Activated CD8-positive, alpha-beta memory T cell treated with anti-CD3 and anti-CD28 coated beads for 1 hour (primary cell): ENCODE results near the gene ABCB11.
"Not testable (repeated sequence)": the region's sequence is repeated elsewhere in the genome, so short reads cannot be mapped to it uniquely, and the experiment has no call there.

Experiments
- DNase-seq, 2 donors: peaks; one replicate each; pipeline ENCODE4 v3.0.0-alpha.2; 2020; ENCODE audit warnings: low read depth in 1 of 2; ENCODE audit errors: extremely low read depth in 1 of 2

The ABCB11 gene

GRCh38 chr2:169046440-169047151 lies 15.5 kb upstream of the ABCB11 start:
- DNase-seq, result no peak

GRCh38 chr2:169042856-169043255 lies 11.7 kb upstream of the ABCB11 start:
- DNase-seq, result no peak

DNA sequence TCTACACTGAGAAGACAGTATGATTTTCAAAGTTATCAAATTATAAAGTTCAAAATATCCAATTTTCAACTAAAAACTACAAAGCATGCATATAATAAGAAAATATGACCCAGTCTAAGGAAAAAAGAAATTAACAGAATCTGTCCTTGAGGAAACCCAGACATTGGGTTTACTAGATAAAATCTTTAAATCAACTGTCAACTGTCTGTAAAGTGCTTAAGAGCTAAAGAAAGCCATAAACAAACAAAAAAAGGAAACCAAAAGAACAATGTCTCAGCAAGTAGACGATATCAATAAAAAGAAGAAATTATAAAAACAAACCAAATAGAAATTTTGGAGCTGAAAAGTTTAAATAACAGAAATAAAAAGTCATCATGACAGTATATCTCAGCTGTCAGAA lies 10.5 kb upstream of the ABCB11 start:
- DNase-seq, result no peak

DNA sequence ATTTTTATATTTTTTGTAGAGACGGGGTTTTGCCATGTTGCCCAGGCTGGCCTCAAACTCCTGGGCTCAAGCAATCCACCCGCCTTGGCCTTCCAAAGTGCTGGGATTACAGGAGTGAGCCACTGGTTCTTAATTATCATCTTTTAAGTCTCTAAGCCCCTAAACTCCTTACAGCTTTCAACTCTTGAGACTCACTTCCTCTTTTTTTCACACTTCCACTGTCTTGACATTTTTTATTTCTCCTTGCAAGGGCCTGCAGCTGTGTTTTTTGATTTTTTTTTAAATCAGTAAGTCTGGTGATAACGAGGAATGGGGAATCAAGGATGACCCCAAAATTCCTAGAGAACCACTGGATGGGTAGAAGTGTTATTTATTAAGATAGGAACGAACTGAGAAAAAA lies 8.6 kb upstream of the ABCB11 start:
- DNase-seq, result no peak

GRCh38 chr2:169038338-169038757 lies 7.2 kb upstream of the ABCB11 start:
- DNase-seq, result no peak

- no peak for DNase-seq
These were observed 5.8 kb upstream of the ABCB11 start for GRCh38 chr2:169036736-169037440.

GRCh38 chr2:169035887-169036286 lies 4.8 kb upstream of the ABCB11 start:
- no peak for DNase-seq

- DNase-seq, result no peak
These were observed 3.9 kb upstream of the ABCB11 start for GRCh38 chr2:169034984-169035544.

- DNase-seq, result no peak
These were observed 3.1 kb upstream of the ABCB11 start for GRCh38 chr2:169034256-169034655.

DNA sequence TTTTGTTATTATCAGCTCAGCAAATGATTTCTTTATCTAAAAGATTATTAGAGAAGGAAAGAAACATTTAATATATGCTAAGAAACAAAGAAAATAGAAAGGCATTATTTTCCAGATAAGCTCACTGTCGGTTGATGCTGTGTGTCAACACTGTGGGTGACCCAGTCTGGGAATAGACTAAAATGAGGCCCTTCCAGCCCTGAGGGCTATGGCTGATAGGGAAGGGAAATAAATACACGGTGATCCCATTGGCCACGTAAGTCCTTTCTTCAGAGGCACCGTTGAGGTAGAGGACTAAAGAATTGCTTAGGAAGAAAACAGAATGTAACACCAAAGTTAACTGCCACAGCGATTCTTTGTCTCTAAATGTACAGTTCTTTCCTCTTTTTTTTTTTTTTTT lies 1.8 kb downstream of the ABCB11 start:
- no peak for DNase-seq

- no peak for DNase-seq
These were observed 3.9 kb downstream of the ABCB11 start for GRCh38 chr2:169027234-169027633.

DNA sequence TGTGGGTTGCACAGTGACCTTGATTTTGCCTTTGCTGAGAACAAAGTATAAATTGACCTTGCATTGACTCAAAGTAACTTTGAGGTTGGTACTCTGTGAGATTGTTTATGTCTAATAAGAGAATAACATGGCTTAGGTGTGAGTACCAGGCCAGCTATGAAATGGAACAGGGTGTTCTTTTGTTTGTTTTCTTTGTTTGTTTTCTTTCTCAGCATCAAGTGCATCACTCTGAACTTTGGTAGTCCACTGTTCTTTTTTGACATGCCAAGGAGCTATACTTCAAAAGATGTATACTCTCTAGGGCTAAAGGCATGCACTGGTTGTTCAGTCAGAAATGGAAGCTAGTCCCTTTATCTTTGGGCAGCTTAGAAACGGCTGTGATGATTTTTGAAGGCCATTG lies 5.1 kb downstream of the ABCB11 start:
- no peak for DNase-seq

DNA sequence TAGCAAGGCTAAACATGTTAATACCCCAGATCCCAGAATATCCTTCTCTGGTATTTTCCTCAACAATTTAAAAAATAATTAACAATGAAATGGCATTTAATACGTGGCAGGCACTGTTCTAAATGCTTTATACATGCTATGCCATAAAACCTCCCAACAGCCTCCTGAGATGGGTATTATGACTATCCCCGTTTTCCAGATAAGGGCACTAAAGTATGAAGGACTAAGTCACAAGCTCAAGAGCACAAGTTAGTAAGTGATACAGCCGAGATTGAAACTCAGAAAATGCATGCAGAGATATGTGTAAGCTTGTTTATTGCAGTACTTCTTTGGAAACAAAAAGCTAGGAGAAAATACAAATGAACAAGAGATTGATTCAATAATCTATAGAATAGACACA lies 8.0 kb downstream of the ABCB11 start:
- no peak for DNase-seq

DNA sequence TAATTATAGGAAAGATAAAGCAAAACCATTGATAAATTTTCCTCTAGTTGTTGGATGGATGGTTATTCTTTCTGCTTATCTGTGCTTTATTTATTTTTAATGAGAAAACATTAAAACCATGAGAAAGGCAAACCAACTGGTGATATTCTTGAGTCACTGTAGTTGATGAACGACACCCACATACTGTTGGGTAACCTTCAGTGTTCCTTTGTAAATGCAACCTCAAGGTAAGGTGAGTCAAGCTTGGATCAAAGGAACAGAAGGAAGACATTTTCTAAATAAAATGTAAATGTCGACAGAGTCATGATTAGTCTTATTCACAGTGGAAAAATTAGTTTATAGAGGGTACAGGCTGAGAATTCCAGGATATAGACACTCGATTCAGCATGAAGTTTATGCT lies 12.7 kb downstream of the ABCB11 start:
- no peak for DNase-seq

GRCh38 chr2:169015943-169016342 lies 15.2 kb downstream of the ABCB11 start:
- DNase-seq, result no peak

GRCh38 chr2:169014780-169015179 lies 16.3 kb downstream of the ABCB11 start:
- DNase-seq, result no peak

GRCh38 chr2:169013628-169014026 lies 17.5 kb downstream of the ABCB11 start:
- no peak for DNase-seq

GRCh38 chr2:169012812-169013627 lies 18.1 kb downstream of the ABCB11 start:
- DNase-seq, result no peak

DNA sequence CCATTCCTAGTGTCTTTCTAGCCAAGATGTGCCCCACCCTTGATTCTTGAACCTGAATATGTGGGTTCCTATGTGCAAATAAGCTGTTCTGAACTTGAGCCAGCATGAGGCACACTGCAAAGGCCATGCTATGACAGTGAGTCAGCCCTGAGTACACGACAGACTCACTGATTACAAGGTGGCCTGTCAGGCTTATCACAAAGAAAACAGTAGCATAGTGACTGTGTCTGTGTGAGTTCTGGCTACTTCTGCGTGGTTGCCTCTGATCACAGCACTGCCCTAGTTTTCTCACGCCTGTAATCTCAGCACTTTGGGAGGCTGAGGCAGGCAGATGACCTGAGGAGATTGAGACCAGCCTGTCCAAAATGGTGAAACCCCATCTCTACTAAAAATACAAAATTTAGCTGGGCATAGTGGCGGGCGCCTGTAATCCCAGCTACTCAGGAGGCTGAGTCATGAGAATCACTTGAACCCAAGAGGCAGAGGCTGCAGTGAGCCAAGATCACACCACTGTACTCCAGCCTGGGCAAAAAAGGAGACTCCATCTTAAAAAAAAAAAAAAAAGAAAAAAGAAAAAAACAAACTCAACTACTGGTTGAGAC lies 18.8 kb downstream of the ABCB11 start:
- not testable (repeated sequence) for DNase-seq

- DNase-seq, result no peak
These were observed 19.4 kb downstream of the ABCB11 start for GRCh38 chr2:169011698-169012097.
